Ishikawa (cell line): Measurements from ENCODE around the gene FAM131A.

Source experiments
- CEBPB ChIP-seq: IDR thresholded peaks from 2 replicates; pipeline ENCODE4 v1.6.1; 2012
- EGR1 ChIP-seq: IDR thresholded peaks from 2 replicates; pipeline ENCODE4 v1.6.1; 2012
- MAX ChIP-seq: IDR thresholded peaks from 2 replicates; pipeline ENCODE4 v1.6.1; 2012
- REST ChIP-seq: IDR thresholded peaks from 2 replicates; pipeline ENCODE4 v1.6.1; 2012; ENCODE audit warnings: low read depth, mild to moderate bottlenecking
- TCF12 ChIP-seq: IDR thresholded peaks from 2 replicates; pipeline ENCODE4 v1.6.1; 2012; ENCODE audit warnings: low read depth

- TF ChIP-seq REST (no peak), EGR1 (no peak), MAX (0 out of 2 replicates have a peak, but pooled peaks have one; percentile 17), CEBPB (no peak), TCF12 (no peak)
Measured at GRCh38 chr3:184341925-184342324, 4.5 kb downstream of the FAM131A start.
